Measurements from ENCODE around the gene PTPN3.

PTPN3 gene

GRCh38 chr9:109411798-109412352 is 86.2 kb downstream of the PTPN3 start:
- no peaks in the 10 kb centered on the region for H3K9me3 ChIP-seq (ENCODE audit: control insufficient read depth, insufficient read depth, low read length)
- H3K27me3 ChIP-seq (ENCODE audit: control insufficient read depth, insufficient read depth, low read length): no peaks in the 10 kb centered on the region
- H3K4me3 ChIP-seq (ENCODE audit: low read length): no peak overlapping the region
- no CpG with 5 or more reads among the region's 5 CpGs for WGBS (ENCODE audit: insufficient coverage, insufficient read length)
- no peak overlapping the region for H3K27ac ChIP-seq (ENCODE audit: low read length)
- H3K36me3 ChIP-seq (ENCODE audit: control insufficient read depth, insufficient read depth, low read length): no peaks in the 10 kb centered on the region
- H3K4me1 ChIP-seq (ENCODE audit: control insufficient read depth, insufficient read depth, low read length): peaks cover 4% of the 10 kb centered on the region; the same call in 1 of the 2 replicates
- DNase-seq (ENCODE audit: low read depth, low spot score): no peak

- Histone ChIP-seq H3K36me3 (ENCODE audit: control insufficient read depth, insufficient read depth, low read length) (no peaks in the 10 kb centered on the region), H3K9me3 (ENCODE audit: control insufficient read depth, insufficient read depth, low read length) (no peaks in the 10 kb centered on the region), H3K27ac (ENCODE audit: low read length) (no peak overlapping the region), H3K4me1 (ENCODE audit: control insufficient read depth, insufficient read depth, low read length) (peaks cover 4% of the 10 kb centered on the region; the same call in 1 of the 2 replicates), H3K4me3 (ENCODE audit: low read length) (no peak overlapping the region), H3K27me3 (ENCODE audit: control insufficient read depth, insufficient read depth, low read length) (no peaks in the 10 kb centered on the region)
- DNase-seq (ENCODE audit: low read depth, low spot score): no peak
- WGBS (ENCODE audit: insufficient coverage, insufficient read length): no CpG with 5 or more reads among the region's 10 CpGs
Observed at GRCh38 chr9:109411069-109411761, 86.9 kb downstream of the PTPN3 start.

GRCh38 chr9:109409773-109410397 is 88.2 kb downstream of the PTPN3 start:
- no peak overlapping the region for H3K27ac ChIP-seq (ENCODE audit: low read length)
- H3K4me3 ChIP-seq (ENCODE audit: low read length): no peak overlapping the region
- H3K4me1 ChIP-seq (ENCODE audit: control insufficient read depth, insufficient read depth, low read length): peaks cover 4% of the 10 kb centered on the region; the same call in 1 of the 2 replicates
- H3K27me3 ChIP-seq (ENCODE audit: control insufficient read depth, insufficient read depth, low read length): no peaks in the 10 kb centered on the region
- no CpG with 5 or more reads among the region's 12 CpGs for WGBS (ENCODE audit: insufficient coverage, insufficient read length)
- no peaks in the 10 kb centered on the region for H3K36me3 ChIP-seq (ENCODE audit: control insufficient read depth, insufficient read depth, low read length)
- H3K9me3 ChIP-seq (ENCODE audit: control insufficient read depth, insufficient read depth, low read length): no peaks in the 10 kb centered on the region
- DNase-seq (ENCODE audit: low read depth, low spot score): peak; percentile 58

GRCh38 chr9:109408759-109409462 is 89.2 kb downstream of the PTPN3 start:
- Histone ChIP-seq H3K27ac (ENCODE audit: low read length) (no peak overlapping the region), H3K4me1 (ENCODE audit: control insufficient read depth, insufficient read depth, low read length) (peaks cover 4% of the 10 kb centered on the region; the same call in 1 of the 2 replicates), H3K4me3 (ENCODE audit: low read length) (no peak overlapping the region), H3K36me3 (ENCODE audit: control insufficient read depth, insufficient read depth, low read length) (no peaks in the 10 kb centered on the region), H3K9me3 (ENCODE audit: control insufficient read depth, insufficient read depth, low read length) (no peaks in the 10 kb centered on the region), H3K27me3 (ENCODE audit: control insufficient read depth, insufficient read depth, low read length) (no peaks in the 10 kb centered on the region)
- WGBS (ENCODE audit: insufficient coverage, insufficient read length): no CpG with 5 or more reads among the region's 6 CpGs
- no peak for DNase-seq (ENCODE audit: low read depth, low spot score)

GRCh38 chr9:109403766-109404320 is 94.3 kb downstream of the PTPN3 start:
- no CpG with 5 or more reads among the region's 5 CpGs for WGBS (ENCODE audit: insufficient coverage, insufficient read length)
- Histone ChIP-seq H3K27me3 (ENCODE audit: control insufficient read depth, insufficient read depth, low read length) (no peaks in the 10 kb centered on the region), H3K36me3 (ENCODE audit: control insufficient read depth, insufficient read depth, low read length) (no peaks in the 10 kb centered on the region), H3K9me3 (ENCODE audit: control insufficient read depth, insufficient read depth, low read length) (no peaks in the 10 kb centered on the region), H3K27ac (ENCODE audit: low read length) (no peak overlapping the region), H3K4me3 (ENCODE audit: low read length) (no peak overlapping the region), H3K4me1 (ENCODE audit: control insufficient read depth, insufficient read depth, low read length) (peaks cover 1% of the 10 kb centered on the region; the same call in 1 of the 2 replicates)
- no peak for DNase-seq (ENCODE audit: low read depth, low spot score)

- no peak for DNase-seq (ENCODE audit: low read depth, low spot score)
- H3K9me3 ChIP-seq (ENCODE audit: control insufficient read depth, insufficient read depth, low read length): no peaks in the 10 kb centered on the region
- H3K27ac ChIP-seq (ENCODE audit: low read length): no peak overlapping the region
- no peaks in the 10 kb centered on the region for H3K4me1 ChIP-seq (ENCODE audit: control insufficient read depth, insufficient read depth, low read length)
- H3K4me3 ChIP-seq (ENCODE audit: low read length): no peak overlapping the region
- H3K27me3 ChIP-seq (ENCODE audit: control insufficient read depth, insufficient read depth, low read length): no peaks in the 10 kb centered on the region
- no CpG with 5 or more reads among the region's 2 CpGs for WGBS (ENCODE audit: insufficient coverage, insufficient read length)
- no peaks in the 10 kb centered on the region for H3K36me3 ChIP-seq (ENCODE audit: control insufficient read depth, insufficient read depth, low read length)
Observed at GRCh38 chr9:109403116-109403515, 95.0 kb downstream of the PTPN3 start.

- WGBS (ENCODE audit: insufficient coverage, insufficient read length): no CpG with 5 or more reads among the region's 4 CpGs
- Histone ChIP-seq H3K4me3 (ENCODE audit: low read length) (no peak overlapping the region), H3K4me1 (ENCODE audit: control insufficient read depth, insufficient read depth, low read length) (no peaks in the 10 kb centered on the region), H3K27ac (ENCODE audit: low read length) (no peak overlapping the region), H3K27me3 (ENCODE audit: control insufficient read depth, insufficient read depth, low read length) (no peaks in the 10 kb centered on the region), H3K36me3 (ENCODE audit: control insufficient read depth, insufficient read depth, low read length) (no peaks in the 10 kb centered on the region), H3K9me3 (ENCODE audit: control insufficient read depth, insufficient read depth, low read length) (no peaks in the 10 kb centered on the region)
- no peak for DNase-seq (ENCODE audit: low read depth, low spot score)
Observed at GRCh38 chr9:109401990-109402318, 96.2 kb downstream of the PTPN3 start.

- DNase-seq (ENCODE audit: low read depth, low spot score): peak; percentile 70
Observed at GRCh38 chr9:109401169-109401989, 96.7 kb downstream of the PTPN3 start.

GRCh38 chr9:109399258-109399767 is 98.8 kb downstream of the PTPN3 start:
- Histone ChIP-seq H3K27me3 (ENCODE audit: control insufficient read depth, insufficient read depth, low read length) (no peaks in the 10 kb centered on the region), H3K27ac (ENCODE audit: low read length) (no peak overlapping the region), H3K36me3 (ENCODE audit: control insufficient read depth, insufficient read depth, low read length) (no peaks in the 10 kb centered on the region), H3K4me3 (ENCODE audit: low read length) (no peak overlapping the region), H3K4me1 (ENCODE audit: control insufficient read depth, insufficient read depth, low read length) (no peaks in the 10 kb centered on the region), H3K9me3 (ENCODE audit: control insufficient read depth, insufficient read depth, low read length) (no peaks in the 10 kb centered on the region)
- DNase-seq (ENCODE audit: low read depth, low spot score): no peak
- no CpG with 5 or more reads among the region's 6 CpGs for WGBS (ENCODE audit: insufficient coverage, insufficient read length)

More at GRCh38 chr9:109401169-109401989, 96.7 kb downstream of the PTPN3 start:
- no CpG with 5 or more reads among the region's 13 CpGs for WGBS (ENCODE audit: insufficient coverage, insufficient read length)
- no peaks in the 10 kb centered on the region for H3K4me1 ChIP-seq (ENCODE audit: control insufficient read depth, insufficient read depth, low read length)
- no peak overlapping the region for H3K4me3 ChIP-seq (ENCODE audit: low read length)
- no peaks in the 10 kb centered on the region for H3K9me3 ChIP-seq (ENCODE audit: control insufficient read depth, insufficient read depth, low read length)
- H3K27me3 ChIP-seq (ENCODE audit: control insufficient read depth, insufficient read depth, low read length): no peaks in the 10 kb centered on the region
- H3K27ac ChIP-seq (ENCODE audit: low read length): no peak overlapping the region
- no peaks in the 10 kb centered on the region for H3K36me3 ChIP-seq (ENCODE audit: control insufficient read depth, insufficient read depth, low read length)

Data from iPS DF 6.9 (cell line).